WTC11 (cell line): ENCODE results near the gene CYCS. TPM values are rescaled to one million over a fixed set of nuclear protein-coding genes. Genes with fewer than 3 reads are reported as not detected.
A peak's percentile ranks its signal among the peaks of the same experiment; 100 is the strongest.

Experiments
- ATAC-seq: fragments of 200-7000 bp; cut with Tn5 transposase; 2 replicates; pipeline ENCODE4 v1.10.0; 2021; ENCODE audit warnings: mild to moderate bottlenecking, moderate library complexity
- CTCF ChIA-PET: fragments of 300-600 bp; sonication (Branson Sonifier 250); formaldehyde crosslinking; loops from one replicate; lab custom pipeline; 2021; ENCODE audit warnings: antibody characterized with exemption; lab: Charles Lee
- POLR2A ChIA-PET: fragments of 350-600 bp; sonication (Branson Sonifier 250); formaldehyde crosslinking; loops from one replicate; lab custom pipeline; 2021; ENCODE audit warnings: antibody characterized with exemption; lab: Charles Lee
- DNase-seq: peaks from one replicate; pipeline ENCODE4 v3.0.0; 2021; ENCODE audit warnings: low spot score
- H3K27ac Mint-ChIP-seq: 2 replicates; pipeline ENCODE4 v1.8.0; 2021; ENCODE audit warnings: mixed read lengths
- H3K27me3 Mint-ChIP-seq: 2 replicates; pipeline ENCODE4 v1.8.0; 2021; ENCODE audit warnings: low read depth, mild to moderate bottlenecking, moderate library complexity, mixed read lengths
- H3K36me3 Mint-ChIP-seq: 2 replicates; pipeline ENCODE4 v1.8.0; 2021; ENCODE audit warnings: mixed read lengths
- H3K4me1 Mint-ChIP-seq: 2 replicates; pipeline ENCODE4 v1.8.0; 2022; ENCODE audit warnings: mixed read lengths
- H3K4me3 Mint-ChIP-seq: 2 replicates; pipeline ENCODE4 v1.8.0; 2021; ENCODE audit warnings: mild to moderate bottlenecking, moderate library complexity, mixed read lengths
- H3K9me3 Mint-ChIP-seq: 2 replicates; pipeline ENCODE4 v1.8.0; 2021; ENCODE audit warnings: mixed read lengths
- CBFB ChIP-seq: sonication (generic); formaldehyde crosslinking; IDR thresholded peaks from 2 replicates; pipeline ENCODE4 v1.8.1; 2022; ENCODE audit warnings: mild to moderate bottlenecking, low read depth, missing genetic modification reagents
- ETV6 ChIP-seq: sonication (generic); formaldehyde crosslinking; IDR thresholded peaks from 2 replicates; pipeline ENCODE4 v1.8.1; 2022; ENCODE audit warnings: mild to moderate bottlenecking, missing genetic modification reagents
- FOXP1 ChIP-seq: sonication (generic); formaldehyde crosslinking; IDR thresholded peaks from 2 replicates; pipeline ENCODE4 v1.8.0; 2022; ENCODE audit warnings: missing genetic modification reagents, mild to moderate bottlenecking, moderate library complexity, borderline replicate concordance
- JUN ChIP-seq: sonication (generic); formaldehyde crosslinking; IDR thresholded peaks from 2 replicates; pipeline ENCODE4 v1.8.0; 2023; ENCODE audit warnings: mild to moderate bottlenecking, missing genetic modification reagents
- KAT7 ChIP-seq: sonication (generic); formaldehyde crosslinking; IDR thresholded peaks from 2 replicates; pipeline ENCODE4 v1.8.1; 2023; ENCODE audit warnings: missing genetic modification reagents, mild to moderate bottlenecking, borderline replicate concordance
- MXD4 ChIP-seq: fragments of 250-450 bp; sonication (Bioruptor Pico); IDR thresholded peaks from 2 replicates; pipeline ENCODE4 v1.8.0; 2021; ENCODE audit warnings: mild to moderate bottlenecking, moderate library complexity, borderline replicate concordance
- MYBL2 ChIP-seq: sonication (generic); formaldehyde crosslinking; IDR thresholded peaks from 2 replicates; pipeline ENCODE4 v1.8.1; 2023; ENCODE audit warnings: mild to moderate bottlenecking, moderate library complexity, missing genetic modification reagents
- NR1H2 ChIP-seq: sonication (generic); formaldehyde crosslinking; IDR thresholded peaks from 2 replicates; pipeline ENCODE4 v1.9.0; 2021; ENCODE audit warnings: mild to moderate bottlenecking, moderate library complexity, missing genetic modification reagents
- RELA ChIP-seq: sonication (generic); formaldehyde crosslinking; IDR thresholded peaks from 2 replicates; pipeline ENCODE4 v1.8.1; 2022; ENCODE audit warnings: missing genetic modification reagents, mild to moderate bottlenecking, borderline replicate concordance
- SMAD3 ChIP-seq: sonication (generic); formaldehyde crosslinking; IDR thresholded peaks from 2 replicates; pipeline ENCODE4 v1.8.0; 2022; ENCODE audit warnings: missing genetic modification reagents, mild to moderate bottlenecking, borderline replicate concordance
- TEAD4 ChIP-seq: sonication (generic); formaldehyde crosslinking; IDR thresholded peaks from 2 replicates; pipeline ENCODE4 v1.8.0; 2022; ENCODE audit warnings: mild to moderate bottlenecking, missing genetic modification reagents
- ZNF138 ChIP-seq: sonication (generic); formaldehyde crosslinking; conservative IDR thresholded peaks from 2 replicates; pipeline ENCODE4 v1.8.1; 2022; ENCODE audit warnings: mild to moderate bottlenecking, moderate library complexity, missing genetic modification reagents
- total RNA-seq: library from RNA; stranded (reverse); gene quantifications from 3 replicates; pipeline ENCODE4 v1.2.3, GENCODE V29; 2021
- TF ChIP-seq, protein P1 (sequence below): sonication (generic); formaldehyde crosslinking; IDR thresholded peaks from 2 replicates; pipeline ENCODE4 v1.8.1; 2022; ENCODE audit warnings: mild to moderate bottlenecking, moderate library complexity, missing genetic modification reagents
- TF ChIP-seq, protein P2 (sequence below): sonication (generic); formaldehyde crosslinking; IDR thresholded peaks from 2 replicates; pipeline ENCODE4 v1.8.1; 2023; ENCODE audit warnings: mild to moderate bottlenecking, missing genetic modification reagents, borderline replicate concordance
- TF ChIP-seq, protein P3 (sequence below): sonication (generic); formaldehyde crosslinking; IDR thresholded peaks from 2 replicates; pipeline ENCODE4 v1.8.1; 2023; ENCODE audit warnings: mild to moderate bottlenecking, missing genetic modification reagents, moderate library complexity
- TF ChIP-seq, protein P4 (sequence below): sonication (generic); formaldehyde crosslinking; IDR thresholded peaks from 2 replicates; pipeline ENCODE4 v1.8.0; 2022; ENCODE audit warnings: mild to moderate bottlenecking, missing genetic modification reagents
- TF ChIP-seq, protein P5 (sequence below): sonication (generic); formaldehyde crosslinking; IDR thresholded peaks from 2 replicates; pipeline ENCODE4 v1.8.1; 2023; ENCODE audit warnings: mild to moderate bottlenecking, missing genetic modification reagents
- TF ChIP-seq, protein P6 (sequence below): fragments of 250-450 bp; sonication (Bioruptor Pico); IDR thresholded peaks from 2 replicates; pipeline ENCODE4 v1.9.0; 2021; ENCODE audit warnings: mild to moderate bottlenecking
- TF ChIP-seq, protein P7 (sequence below): sonication (generic); formaldehyde crosslinking; IDR thresholded peaks from 2 replicates; pipeline ENCODE4 v1.8.1; 2023; ENCODE audit warnings: mild to moderate bottlenecking, missing genetic modification reagents, moderate library complexity
- TF ChIP-seq, protein P8 (sequence below): fragments of 250-450 bp; sonication (Bioruptor Pico); IDR thresholded peaks from 2 replicates; pipeline ENCODE4 v1.9.0; 2021; ENCODE audit warnings: moderate library complexity, mild to moderate bottlenecking, inconsistent platforms, borderline replicate concordance

Gene CYCS
- total RNA-seq, 1 experiment from 2014 or later, result 249 TPM

DNA sequence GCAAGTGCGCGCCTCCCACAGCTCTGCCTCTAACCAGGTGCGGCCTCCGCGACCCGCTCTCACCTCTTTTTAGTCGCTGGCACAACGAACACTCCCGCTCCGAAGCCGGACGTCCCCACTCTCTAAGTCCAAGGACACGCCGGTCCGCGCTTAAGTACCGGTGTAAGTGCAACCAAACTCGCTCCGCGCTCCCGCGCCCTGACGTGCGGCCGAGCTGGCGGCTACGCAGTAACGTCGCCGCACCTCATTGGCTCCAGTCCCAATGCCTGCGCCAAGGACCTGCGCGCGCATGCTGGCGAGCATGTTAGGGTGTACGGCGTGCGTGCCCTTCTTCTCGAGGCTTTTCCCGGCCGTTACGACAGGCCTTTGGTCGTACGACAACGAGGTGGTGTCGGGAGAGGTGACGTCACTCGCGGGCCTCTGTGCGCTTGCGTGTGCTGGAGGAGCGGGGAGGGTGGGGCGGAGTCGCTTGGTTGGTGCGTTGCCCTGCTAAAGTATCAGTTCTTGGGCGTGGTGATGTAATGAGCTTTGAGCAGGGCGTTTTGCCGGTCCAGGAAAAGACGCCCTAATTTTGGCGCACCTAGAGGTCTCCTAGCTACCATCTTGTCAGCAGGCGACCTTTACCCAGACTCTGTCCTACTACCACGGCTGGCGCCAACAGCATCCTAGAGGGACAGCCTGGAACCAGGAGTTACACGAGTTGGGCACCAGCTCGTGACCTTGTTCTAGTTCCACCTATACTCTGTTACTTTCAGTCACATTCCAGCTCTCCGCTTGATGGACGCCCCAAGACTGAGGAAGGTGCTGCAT, at the start of gene CYCS (continued):
- no peak for TF ChIP-seq KAT7
- peak; percentile 91 for TF ChIP-seq ETV6 (CRISPR knock-in tag)
- peak; percentile 98 for TF ChIP-seq MYBL2
- TF ChIP-seq FOXP1 (CRISPR knock-in tag), result peak; percentile 36; the same call in 1 of the 2 replicates

DNA sequence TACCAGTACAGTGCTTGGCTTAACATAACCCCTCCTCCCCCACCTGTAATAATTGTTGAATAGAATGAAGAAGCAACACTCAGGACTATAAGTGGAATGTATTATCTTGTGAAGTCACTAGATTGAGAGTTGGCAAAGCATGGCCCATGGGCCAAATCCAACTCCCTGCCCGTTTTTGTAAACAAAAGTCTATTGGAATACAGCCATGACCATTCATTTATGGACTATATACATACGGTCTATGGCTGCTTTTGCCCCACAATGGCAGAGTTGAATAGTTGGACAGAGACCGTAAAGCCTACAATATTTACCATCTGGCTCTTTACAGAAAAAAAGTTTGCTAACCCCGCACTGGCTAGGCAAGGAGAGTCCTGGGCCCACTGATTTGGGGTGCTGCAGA, 48.1 kb upstream of the CYCS start:
- Mint-ChIP-seq H3K4me3 (no peak overlapping the region), H3K36me3 (no peaks in the 10 kb centered on the region; the same call in 1 of the 2 replicates), H3K27ac (no peak overlapping the region), H3K4me1 (peaks cover 25% of the 10 kb centered on the region), H3K9me3 (peaks cover 8% of the 10 kb centered on the region; the same call in 1 of the 2 replicates), H3K27me3 (peaks cover 4% of the 10 kb centered on the region)
- TF ChIP-seq, protein P1, sequence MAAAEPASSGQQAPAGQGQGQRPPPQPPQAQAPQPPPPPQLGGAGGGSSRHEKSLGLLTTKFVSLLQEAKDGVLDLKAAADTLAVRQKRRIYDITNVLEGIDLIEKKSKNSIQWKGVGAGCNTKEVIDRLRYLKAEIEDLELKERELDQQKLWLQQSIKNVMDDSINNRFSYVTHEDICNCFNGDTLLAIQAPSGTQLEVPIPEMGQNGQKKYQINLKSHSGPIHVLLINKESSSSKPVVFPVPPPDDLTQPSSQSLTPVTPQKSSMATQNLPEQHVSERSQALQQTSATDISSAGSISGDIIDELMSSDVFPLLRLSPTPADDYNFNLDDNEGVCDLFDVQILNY (CRISPR knock-in tag), result no peak
- TF ChIP-seq SMAD3 (CRISPR knock-in tag), result no peak
- TF ChIP-seq ZNF138, result no peak
- TF ChIP-seq TEAD4 (CRISPR knock-in tag), result no peak
- TF ChIP-seq, protein P2, sequence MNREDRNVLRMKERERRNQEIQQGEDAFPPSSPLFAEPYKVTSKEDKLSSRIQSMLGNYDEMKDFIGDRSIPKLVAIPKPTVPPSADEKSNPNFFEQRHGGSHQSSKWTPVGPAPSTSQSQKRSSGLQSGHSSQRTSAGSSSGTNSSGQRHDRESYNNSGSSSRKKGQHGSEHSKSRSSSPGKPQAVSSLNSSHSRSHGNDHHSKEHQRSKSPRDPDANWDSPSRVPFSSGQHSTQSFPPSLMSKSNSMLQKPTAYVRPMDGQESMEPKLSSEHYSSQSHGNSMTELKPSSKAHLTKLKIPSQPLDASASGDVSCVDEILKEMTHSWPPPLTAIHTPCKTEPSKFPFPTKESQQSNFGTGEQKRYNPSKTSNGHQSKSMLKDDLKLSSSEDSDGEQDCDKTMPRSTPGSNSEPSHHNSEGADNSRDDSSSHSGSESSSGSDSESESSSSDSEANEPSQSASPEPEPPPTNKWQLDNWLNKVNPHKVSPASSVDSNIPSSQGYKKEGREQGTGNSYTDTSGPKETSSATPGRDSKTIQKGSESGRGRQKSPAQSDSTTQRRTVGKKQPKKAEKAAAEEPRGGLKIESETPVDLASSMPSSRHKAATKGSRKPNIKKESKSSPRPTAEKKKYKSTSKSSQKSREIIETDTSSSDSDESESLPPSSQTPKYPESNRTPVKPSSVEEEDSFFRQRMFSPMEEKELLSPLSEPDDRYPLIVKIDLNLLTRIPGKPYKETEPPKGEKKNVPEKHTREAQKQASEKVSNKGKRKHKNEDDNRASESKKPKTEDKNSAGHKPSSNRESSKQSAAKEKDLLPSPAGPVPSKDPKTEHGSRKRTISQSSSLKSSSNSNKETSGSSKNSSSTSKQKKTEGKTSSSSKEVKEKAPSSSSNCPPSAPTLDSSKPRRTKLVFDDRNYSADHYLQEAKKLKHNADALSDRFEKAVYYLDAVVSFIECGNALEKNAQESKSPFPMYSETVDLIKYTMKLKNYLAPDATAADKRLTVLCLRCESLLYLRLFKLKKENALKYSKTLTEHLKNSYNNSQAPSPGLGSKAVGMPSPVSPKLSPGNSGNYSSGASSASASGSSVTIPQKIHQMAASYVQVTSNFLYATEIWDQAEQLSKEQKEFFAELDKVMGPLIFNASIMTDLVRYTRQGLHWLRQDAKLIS (CRISPR knock-in tag), result no peak
- TF ChIP-seq NR1H2 (CRISPR knock-in tag), result no peak
- no peak for ATAC-seq
- POLR2A ChIA-PET, result no interaction called here
- CTCF ChIA-PET, result no interaction called here
- no peak for DNase-seq

DNA sequence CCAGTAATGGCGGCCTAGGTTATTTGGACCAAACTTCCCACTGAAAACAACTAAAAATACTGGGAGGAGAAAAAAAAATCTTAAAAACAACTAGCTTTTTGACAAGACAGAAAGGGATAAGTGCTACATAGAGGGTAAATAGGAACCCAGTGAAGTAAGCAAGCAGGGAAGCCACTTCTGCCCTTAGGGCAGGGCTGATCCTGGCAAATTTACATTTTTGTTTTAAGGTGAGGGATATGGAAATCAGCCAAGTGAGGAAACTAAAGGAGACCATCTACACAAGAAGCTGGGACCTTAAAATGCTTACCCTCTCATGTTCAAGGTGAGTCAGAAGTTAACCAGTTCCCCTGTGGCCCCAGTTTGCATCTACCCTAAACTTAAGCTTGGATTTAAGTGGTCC, 46.5 kb upstream of the CYCS start:
- no peak overlapping the region for H3K4me3 Mint-ChIP-seq
- ChIA-PET POLR2A (no interaction called here), CTCF (interaction anchor here (1.3 to 2.5 kb wide), 2 partner anchors 9 to 45 kb away, joined by 3 to 19 read pairs; a partner anchor contains a TSS)
- H3K36me3 Mint-ChIP-seq, result no peaks in the 10 kb centered on the region; the same call in 1 of the 2 replicates
- H3K27me3 Mint-ChIP-seq, result no peaks in the 10 kb centered on the region; the same call in 1 of the 2 replicates
- H3K27ac Mint-ChIP-seq, result no peak overlapping the region
- H3K9me3 Mint-ChIP-seq, result peaks cover 8% of the 10 kb centered on the region; the same call in 1 of the 2 replicates
- peak; percentile 69 for ATAC-seq
- H3K4me1 Mint-ChIP-seq, result peaks cover 25% of the 10 kb centered on the region
- no peak for DNase-seq
- TF ChIP-seq, protein P3, sequence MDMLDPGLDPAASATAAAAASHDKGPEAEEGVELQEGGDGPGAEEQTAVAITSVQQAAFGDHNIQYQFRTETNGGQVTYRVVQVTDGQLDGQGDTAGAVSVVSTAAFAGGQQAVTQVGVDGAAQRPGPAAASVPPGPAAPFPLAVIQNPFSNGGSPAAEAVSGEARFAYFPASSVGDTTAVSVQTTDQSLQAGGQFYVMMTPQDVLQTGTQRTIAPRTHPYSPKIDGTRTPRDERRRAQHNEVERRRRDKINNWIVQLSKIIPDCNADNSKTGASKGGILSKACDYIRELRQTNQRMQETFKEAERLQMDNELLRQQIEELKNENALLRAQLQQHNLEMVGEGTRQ (CRISPR knock-in tag), result no peak
- TF ChIP-seq, protein P4, sequence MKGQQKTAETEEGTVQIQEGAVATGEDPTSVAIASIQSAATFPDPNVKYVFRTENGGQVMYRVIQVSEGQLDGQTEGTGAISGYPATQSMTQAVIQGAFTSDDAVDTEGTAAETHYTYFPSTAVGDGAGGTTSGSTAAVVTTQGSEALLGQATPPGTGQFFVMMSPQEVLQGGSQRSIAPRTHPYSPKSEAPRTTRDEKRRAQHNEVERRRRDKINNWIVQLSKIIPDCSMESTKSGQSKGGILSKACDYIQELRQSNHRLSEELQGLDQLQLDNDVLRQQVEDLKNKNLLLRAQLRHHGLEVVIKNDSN (CRISPR knock-in tag), result no peak
- TF ChIP-seq, protein P5, sequence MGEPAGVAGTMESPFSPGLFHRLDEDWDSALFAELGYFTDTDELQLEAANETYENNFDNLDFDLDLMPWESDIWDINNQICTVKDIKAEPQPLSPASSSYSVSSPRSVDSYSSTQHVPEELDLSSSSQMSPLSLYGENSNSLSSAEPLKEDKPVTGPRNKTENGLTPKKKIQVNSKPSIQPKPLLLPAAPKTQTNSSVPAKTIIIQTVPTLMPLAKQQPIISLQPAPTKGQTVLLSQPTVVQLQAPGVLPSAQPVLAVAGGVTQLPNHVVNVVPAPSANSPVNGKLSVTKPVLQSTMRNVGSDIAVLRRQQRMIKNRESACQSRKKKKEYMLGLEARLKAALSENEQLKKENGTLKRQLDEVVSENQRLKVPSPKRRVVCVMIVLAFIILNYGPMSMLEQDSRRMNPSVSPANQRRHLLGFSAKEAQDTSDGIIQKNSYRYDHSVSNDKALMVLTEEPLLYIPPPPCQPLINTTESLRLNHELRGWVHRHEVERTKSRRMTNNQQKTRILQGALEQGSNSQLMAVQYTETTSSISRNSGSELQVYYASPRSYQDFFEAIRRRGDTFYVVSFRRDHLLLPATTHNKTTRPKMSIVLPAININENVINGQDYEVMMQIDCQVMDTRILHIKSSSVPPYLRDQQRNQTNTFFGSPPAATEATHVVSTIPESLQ (CRISPR knock-in tag), result no peak
- TF ChIP-seq MXD4 (CRISPR knock-in tag), result no peak
- TF ChIP-seq ZNF138, result no peak
- no peak for TF ChIP-seq FOXP1 (CRISPR knock-in tag)
- TF ChIP-seq TEAD4 (CRISPR knock-in tag), result no peak
- TF ChIP-seq, protein P1 (CRISPR knock-in tag), result no peak
- TF ChIP-seq RELA, result no peak
- TF ChIP-seq, protein P6, sequence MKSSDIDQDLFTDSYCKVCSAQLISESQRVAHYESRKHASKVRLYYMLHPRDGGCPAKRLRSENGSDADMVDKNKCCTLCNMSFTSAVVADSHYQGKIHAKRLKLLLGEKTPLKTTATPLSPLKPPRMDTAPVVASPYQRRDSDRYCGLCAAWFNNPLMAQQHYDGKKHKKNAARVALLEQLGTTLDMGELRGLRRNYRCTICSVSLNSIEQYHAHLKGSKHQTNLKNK (CRISPR knock-in tag), result no peak
- TF ChIP-seq, protein P7, sequence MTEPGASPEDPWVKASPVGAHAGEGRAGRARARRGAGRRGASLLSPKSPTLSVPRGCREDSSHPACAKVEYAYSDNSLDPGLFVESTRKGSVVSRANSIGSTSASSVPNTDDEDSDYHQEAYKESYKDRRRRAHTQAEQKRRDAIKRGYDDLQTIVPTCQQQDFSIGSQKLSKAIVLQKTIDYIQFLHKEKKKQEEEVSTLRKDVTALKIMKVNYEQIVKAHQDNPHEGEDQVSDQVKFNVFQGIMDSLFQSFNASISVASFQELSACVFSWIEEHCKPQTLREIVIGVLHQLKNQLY (CRISPR knock-in tag), result no peak
- TF ChIP-seq CBFB (CRISPR knock-in tag), result no peak
- TF ChIP-seq, protein P8, sequence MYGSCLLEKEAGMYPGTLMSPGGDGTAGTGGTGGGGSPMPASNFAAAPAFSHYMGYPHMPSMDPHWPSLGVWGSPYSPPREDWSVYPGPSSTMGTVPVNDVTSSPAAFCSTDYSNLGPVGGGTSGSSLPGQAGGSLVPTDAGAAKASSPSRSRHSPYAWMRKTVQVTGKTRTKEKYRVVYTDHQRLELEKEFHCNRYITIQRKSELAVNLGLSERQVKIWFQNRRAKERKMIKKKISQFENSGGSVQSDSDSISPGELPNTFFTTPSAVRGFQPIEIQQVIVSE (CRISPR knock-in tag), result no peak
- no peak for TF ChIP-seq JUN
